CD4-positive, alpha-beta T cell treated with Interleukin-17A for 4 hours (primary cell): ENCODE results near the gene PAK1IP1.
"Not testable (repeated sequence)": the region's sequence is repeated elsewhere in the genome, so short reads cannot be mapped to it uniquely, and the experiment has no call there.

ENCODE experiments used
- DNase-seq: peaks from one replicate; pipeline ENCODE4 v3.0.0-alpha.2; 2020; ENCODE audit warnings: mixed read lengths

Gene PAK1IP1

GRCh38 chr6:10692965-10693538, 1.7 kb upstream of the PAK1IP1 start:
- no peak for DNase-seq

- no peak for DNase-seq
Measured at GRCh38 chr6:10695086-10695657, 400 bp downstream of the PAK1IP1 start.

GRCh38 chr6:10696655-10697054, 1.9 kb downstream of the PAK1IP1 start:
- DNase-seq: no peak

GRCh38 chr6:10713962-10714361, 19.2 kb downstream of the PAK1IP1 start:
- DNase-seq: no peak

- DNase-seq: no peak
Measured at GRCh38 chr6:10719296-10719963, 24.7 kb downstream of the PAK1IP1 start.

GRCh38 chr6:10719964-10720264, 25.1 kb downstream of the PAK1IP1 start:
- no peak for DNase-seq

GRCh38 chr6:10720265-10720959, 25.6 kb downstream of the PAK1IP1 start:
- DNase-seq: peak; percentile 69

- DNase-seq: not testable (repeated sequence)
Measured at GRCh38 chr6:10720960-10721849, 26.4 kb downstream of the PAK1IP1 start.

GRCh38 chr6:10721850-10722569, 27.2 kb downstream of the PAK1IP1 start:
- no peak for DNase-seq

GRCh38 chr6:10722570-10722819, 27.7 kb downstream of the PAK1IP1 start:
- peak; percentile 3 for DNase-seq

- peak; percentile 92 for DNase-seq
Measured at GRCh38 chr6:10722820-10723566, 28.2 kb downstream of the PAK1IP1 start, which contains the start of gene TMEM14C. TMEM14C (plus strand) TSS chr6:10723070; CDS start chr6:10724614, 1,544 bp downstream.

- DNase-seq: peak; percentile 14
Measured at GRCh38 chr6:10723567-10723881, 28.8 kb downstream of the PAK1IP1 start.

GRCh38 chr6:10725044-10725443, 30.3 kb downstream of the PAK1IP1 start:
- no peak for DNase-seq

GRCh38 chr6:10725716-10726115, 30.9 kb downstream of the PAK1IP1 start:
- DNase-seq: no peak

GRCh38 chr6:10730254-10730653, 35.5 kb downstream of the PAK1IP1 start:
- no peak for DNase-seq

GRCh38 chr6:10733151-10733715, 38.5 kb downstream of the PAK1IP1 start:
- DNase-seq: no peak

- no peak for DNase-seq
Measured at GRCh38 chr6:10733863-10734262, 39.1 kb downstream of the PAK1IP1 start.

GRCh38 chr6:10736731-10737130, 42.0 kb downstream of the PAK1IP1 start:
- DNase-seq: no peak

- no peak for DNase-seq
Measured at GRCh38 chr6:10740061-10740460, 45.3 kb downstream of the PAK1IP1 start.

GRCh38 chr6:10741643-10742042, 46.9 kb downstream of the PAK1IP1 start:
- not testable (repeated sequence) for DNase-seq

- DNase-seq: no peak
Measured at GRCh38 chr6:10742251-10742650, 47.5 kb downstream of the PAK1IP1 start.

- DNase-seq: no peak
Measured at GRCh38 chr6:10743515-10743914, 48.7 kb downstream of the PAK1IP1 start.
